ENCODE data around the gene LRBA.
"Not testable (repeated sequence)": the region's sequence is repeated elsewhere in the genome, so short reads cannot be mapped to it uniquely, and the experiment has no call there.

Gene LRBA

GRCh38 chr4:150507656-150508055 lies 507.4 kb downstream of the LRBA start:
- not testable (repeated sequence) for DNase-seq (ENCODE audit: low read depth, low spot score)

GRCh38 chr4:150501983-150502382 lies 513.1 kb downstream of the LRBA start:
- DNase-seq (ENCODE audit: low read depth, low spot score): no peak

- no peak for DNase-seq (ENCODE audit: low read depth, low spot score)
Observed at GRCh38 chr4:150501009-150501727, 513.9 kb downstream of the LRBA start.

GRCh38 chr4:150497612-150498011 lies 517.5 kb downstream of the LRBA start:
- DNase-seq (ENCODE audit: low read depth, low spot score): no peak

DNA sequence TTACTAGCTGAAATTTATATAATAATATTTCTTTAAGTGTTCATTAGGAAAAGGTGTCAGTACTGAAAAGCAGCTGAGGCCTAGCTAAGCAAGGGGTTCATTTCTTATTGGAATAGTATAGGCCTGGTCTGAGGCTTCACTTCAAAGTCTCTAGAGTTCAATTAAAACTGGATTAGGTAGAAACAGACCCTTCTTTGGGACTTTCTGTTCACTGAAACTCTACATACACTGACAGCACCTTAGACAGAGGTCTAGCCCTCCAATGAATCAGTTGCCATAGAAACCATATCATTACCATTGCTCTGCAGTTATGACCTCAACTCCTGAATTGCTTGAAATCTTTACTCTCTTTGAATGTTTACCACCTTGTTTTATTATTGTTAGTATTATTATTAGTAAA lies 519.5 kb downstream of the LRBA start:
- DNase-seq (ENCODE audit: low read depth, low spot score): no peak

DNA sequence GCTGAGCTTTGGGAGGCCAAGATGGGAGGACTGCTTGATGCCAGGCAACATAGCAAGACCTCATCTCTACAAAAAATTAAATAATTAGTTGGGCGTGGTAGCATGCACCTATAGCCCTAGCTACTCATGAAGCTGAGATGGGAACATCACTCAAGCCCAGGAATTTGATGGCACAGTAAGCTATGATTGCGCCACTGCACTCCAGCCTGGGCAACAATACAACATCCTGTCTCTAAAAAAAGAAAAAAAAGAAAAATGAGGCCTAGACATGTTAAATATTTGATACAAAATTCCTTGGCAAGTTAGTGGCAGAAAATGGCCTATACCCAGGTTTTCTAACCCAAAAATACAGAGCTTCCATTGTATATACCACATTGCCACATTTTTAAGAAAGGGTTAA lies 521.2 kb downstream of the LRBA start:
- DNase-seq (ENCODE audit: low read depth, low spot score): no peak

DNA sequence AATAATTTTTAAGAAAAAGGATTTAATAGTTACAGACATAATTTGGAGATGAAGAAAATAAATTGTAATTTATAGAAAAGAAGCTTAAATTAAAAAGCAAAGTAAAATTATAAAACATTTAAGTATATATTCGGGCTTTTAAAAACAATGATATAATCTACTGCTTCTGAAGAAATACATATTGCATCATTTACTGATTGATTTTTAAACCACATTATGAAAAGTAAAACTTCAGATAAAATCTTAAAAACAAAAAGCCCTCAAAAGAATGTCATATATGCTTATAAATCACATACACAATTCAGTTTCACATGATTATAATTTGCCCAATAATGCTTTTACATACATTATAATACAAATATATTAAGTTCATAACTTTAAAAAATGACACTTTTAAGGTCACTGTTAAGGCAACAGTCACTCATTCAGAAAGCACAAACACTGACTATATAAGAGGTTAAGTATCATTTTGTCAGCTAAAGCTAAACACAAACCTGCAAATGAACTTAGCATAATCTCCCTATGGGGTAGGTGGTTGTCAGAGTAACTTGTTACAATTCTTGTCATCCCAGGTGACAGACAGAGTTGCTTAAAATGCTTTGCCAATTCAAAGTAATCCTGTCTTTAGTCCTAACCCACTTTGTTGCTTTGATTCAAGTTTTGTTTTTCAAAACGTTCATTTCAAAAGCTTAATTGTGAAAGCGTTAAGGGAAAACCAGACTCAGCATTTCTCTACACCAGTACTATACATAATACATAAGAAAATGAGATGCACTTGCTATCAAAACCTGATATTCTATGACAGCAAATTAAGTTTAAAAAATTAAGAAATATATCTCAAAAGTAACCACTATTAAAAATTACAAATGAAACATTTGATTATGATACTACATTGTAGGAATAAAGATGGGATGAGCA lies 523.7 kb downstream of the LRBA start:
- DNase-seq (ENCODE audit: low read depth, low spot score): no peak

DNA sequence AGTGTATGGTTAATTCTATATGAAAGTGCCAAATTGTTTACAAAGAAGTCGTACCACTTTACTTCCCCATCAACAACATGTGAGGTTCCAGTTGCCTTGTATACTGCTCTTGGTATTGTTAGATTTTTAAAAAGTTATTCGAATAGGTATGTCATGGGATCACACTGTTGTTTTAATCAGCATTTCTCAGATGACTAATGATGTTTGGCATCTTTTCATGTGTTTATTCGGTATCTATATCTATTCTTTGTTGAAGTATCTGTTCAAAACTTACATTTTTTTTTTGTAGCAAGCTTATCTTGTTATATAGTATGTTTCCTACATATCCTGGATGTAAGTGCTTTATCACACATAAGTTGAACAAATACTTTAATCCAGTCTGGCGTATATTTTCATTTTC lies 532.5 kb downstream of the LRBA start:
- no peak for DNase-seq (ENCODE audit: low read depth, low spot score)

DNA sequence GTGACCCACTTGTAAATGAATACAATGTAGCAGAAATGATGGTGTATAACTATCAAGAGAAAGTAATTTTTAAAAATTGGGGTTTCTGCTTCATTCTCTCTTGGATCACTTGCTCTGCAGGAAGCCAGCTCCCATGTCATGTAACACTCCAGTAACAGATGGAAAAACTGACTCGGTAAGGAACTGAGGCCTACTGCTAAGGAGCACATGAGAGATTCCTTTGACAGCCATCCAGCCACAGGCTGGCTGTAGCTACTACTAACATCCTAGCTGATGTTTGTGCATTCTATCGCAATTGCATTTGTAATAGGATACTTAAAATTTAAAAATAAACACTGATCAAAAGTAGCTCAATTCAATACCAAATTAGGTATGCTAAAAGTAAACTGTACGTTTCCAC lies 535.4 kb downstream of the LRBA start:
- DNase-seq (ENCODE audit: low read depth, low spot score): no peak

GRCh38 chr4:150477869-150478268 lies 537.2 kb downstream of the LRBA start:
- no peak for DNase-seq (ENCODE audit: low read depth, low spot score)

DNA sequence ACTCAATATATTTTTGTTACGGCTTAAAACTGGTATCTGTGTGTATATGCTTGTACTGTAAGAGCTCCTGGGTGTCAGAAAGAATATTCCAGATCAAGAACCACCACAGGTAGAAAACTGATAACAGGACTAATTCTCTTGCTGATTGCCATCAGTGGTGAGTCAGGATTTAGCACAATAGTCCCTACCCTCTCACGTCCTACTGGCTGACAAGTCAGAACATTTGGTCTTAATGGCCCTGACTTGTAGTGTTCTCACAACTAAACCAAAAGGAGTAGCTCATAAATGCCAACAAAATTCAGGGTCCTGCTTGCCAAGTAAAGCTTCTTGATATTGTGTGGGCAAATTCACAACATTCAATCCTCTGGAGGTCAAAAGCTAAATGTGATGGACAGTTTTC lies 538.3 kb downstream of the LRBA start:
- DNase-seq (ENCODE audit: low read depth, low spot score): no peak

DNA sequence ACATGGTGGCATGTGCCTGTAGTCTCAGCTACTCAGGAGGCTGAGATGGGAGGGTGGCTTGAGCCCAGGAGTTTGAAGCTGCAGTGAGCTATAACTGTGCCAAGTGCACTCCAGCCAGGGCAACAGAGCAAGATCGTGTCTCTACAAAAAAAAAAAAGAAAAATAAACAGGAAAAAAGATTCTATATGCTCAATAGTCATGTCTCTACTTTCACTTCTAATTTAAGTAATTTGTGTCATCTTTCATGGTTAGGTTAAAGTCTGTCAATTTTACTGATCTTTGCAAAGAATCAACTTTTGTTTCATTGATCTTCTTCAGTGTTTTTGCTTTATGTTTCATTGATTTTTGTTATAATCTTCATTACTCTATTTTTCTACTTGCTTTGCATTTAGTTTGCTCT lies 539.3 kb downstream of the LRBA start:
- DNase-seq (ENCODE audit: low read depth, low spot score): no peak

GRCh38 chr4:150464523-150464922 lies 550.6 kb downstream of the LRBA start:
- no peak for DNase-seq (ENCODE audit: low read depth, low spot score)

DNA sequence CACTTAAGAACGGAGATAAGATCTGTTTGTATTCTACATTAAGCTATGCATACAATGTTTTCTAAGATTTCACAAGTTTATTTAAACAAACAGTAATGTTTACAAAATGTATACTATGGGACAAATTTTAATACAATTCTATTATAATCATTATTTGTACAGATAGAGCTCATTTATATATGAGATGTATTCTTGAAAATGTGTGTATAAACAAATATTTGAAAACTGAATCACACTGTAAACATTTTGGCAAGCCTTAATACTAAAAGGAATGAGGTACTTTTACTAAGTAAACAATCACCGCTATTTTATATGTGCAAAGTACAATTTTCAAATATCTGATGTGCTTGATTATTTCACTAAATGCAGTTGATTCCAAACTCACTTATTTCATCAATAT lies 552.3 kb downstream of the LRBA start:
- no peak for DNase-seq (ENCODE audit: low read depth, low spot score)

- DNase-seq (ENCODE audit: low read depth, low spot score): no peak
Observed at GRCh38 chr4:150461957-150462356, 553.1 kb downstream of the LRBA start.

DNA sequence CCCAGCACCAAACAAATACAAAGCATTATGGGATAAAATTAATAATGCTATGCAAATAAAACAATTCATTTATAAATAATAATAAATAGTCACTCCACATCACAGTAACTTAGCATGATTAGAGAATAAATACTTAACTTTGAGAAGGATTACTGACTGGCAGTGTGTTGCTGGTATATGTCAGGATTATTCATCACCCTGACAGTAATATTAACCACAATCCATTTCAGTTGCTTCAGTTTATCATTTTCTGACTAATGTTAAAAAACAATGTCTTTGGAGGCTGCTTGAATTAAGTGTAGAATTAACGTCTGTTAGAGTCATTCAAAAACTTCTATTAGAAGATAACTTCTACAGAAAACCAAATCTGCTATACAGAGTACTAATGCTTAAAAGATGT lies 557.3 kb downstream of the LRBA start:
- DNase-seq (ENCODE audit: low read depth, low spot score): no peak

DNA sequence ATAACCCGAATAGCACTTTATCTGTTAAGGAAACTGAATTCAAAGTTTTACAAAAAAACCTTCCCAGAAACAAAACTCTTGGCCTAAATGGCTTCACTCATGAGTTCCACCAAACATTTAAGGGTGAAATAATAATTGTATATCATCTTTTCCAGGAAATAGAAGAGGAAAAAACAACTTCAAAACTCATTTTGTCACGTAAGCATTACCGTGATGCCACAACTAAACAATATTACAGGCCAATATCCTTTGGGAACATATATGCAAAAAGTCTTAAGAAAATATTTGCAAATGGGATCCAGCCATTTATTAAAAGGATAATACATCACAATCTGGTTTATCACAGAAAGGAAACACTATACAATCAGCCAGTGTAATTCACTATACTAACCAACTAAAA lies 563.2 kb downstream of the LRBA start:
- no peak for DNase-seq (ENCODE audit: low read depth, low spot score)

GRCh38 chr4:150447356-150447755 lies 567.7 kb downstream of the LRBA start:
- DNase-seq (ENCODE audit: low read depth, low spot score): no peak

DNA sequence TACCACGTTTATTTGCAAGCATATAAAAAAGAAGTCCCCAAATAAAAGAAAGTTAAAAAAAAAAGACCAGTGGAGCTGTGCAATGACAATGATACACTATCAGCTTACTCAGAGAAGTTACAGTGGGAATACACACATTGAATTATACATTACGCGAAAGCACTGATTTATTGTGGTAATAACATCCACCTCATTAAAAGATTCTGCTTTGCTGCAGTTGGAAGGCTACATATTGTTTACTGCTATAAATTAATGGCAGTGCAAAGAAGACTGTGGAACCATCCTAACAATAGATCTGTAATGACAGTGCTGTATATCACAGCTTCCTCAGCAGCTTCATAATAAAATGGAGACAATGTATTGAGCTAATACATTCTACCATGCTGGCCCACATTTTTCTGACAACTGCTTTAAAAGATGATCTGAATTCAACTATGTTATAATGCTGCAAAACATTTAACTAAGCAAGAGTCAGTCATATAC lies 575.6 kb downstream of the LRBA start:
- no peak for DNase-seq (ENCODE audit: low read depth, low spot score)

GRCh38 chr4:150436598-150437370 lies 578.3 kb downstream of the LRBA start:
- no peak for DNase-seq (ENCODE audit: low read depth, low spot score)

DNA sequence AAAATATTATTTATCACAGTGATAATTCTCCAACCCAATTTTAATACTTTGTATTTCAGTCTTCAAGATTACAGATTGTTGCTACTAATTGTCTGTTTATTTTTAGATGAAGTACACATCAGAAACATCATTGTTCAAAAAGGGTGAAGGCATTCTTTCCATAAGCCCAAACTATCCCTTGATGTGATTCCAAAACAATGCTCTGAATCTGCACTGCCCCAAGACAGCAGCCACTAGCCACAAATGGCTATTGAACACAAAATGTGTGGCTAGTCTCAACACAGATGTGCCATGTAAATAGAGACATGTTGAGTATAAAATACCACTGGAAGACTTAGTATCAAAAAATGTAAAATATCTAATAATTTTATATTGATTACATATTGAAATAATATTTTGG lies 583.9 kb downstream of the LRBA start:
- DNase-seq (ENCODE audit: low read depth, low spot score): no peak

DNA sequence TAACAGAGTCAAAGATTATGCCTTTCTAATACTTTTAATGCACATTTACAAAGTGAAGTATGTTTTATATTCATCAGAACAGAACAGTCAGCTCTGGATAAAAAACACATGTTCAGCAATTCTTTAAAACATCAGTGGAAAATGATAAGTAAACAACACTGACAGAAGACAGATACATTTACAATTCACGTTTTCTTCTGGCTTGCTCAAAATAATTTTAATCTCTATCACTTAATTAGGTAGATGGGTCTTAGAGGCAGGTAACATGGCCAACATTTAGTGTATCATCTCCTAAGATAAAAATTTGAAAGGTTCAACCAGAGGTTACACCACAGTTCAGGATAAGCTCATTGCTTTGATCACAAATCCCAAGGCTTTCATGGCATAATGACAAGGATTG lies 589.9 kb downstream of the LRBA start:
- DNase-seq (ENCODE audit: low read depth, low spot score): no peak
